WTC11 (cell line): ENCODE data around the gene TCOF1. TPM values are rescaled to one million over a fixed set of nuclear protein-coding genes. Genes with fewer than 3 reads are reported as not detected.

Source experiments
- ATAC-seq: fragments of 200-7000 bp; cut with Tn5 transposase; 2 replicates; pipeline ENCODE4 v1.10.0; 2021; ENCODE audit warnings: mild to moderate bottlenecking, moderate library complexity
- CTCF ChIA-PET: fragments of 300-600 bp; sonication (Branson Sonifier 250); formaldehyde crosslinking; loops from one replicate; lab custom pipeline; 2021; ENCODE audit warnings: antibody characterized with exemption; lab: Charles Lee
- POLR2A ChIA-PET: fragments of 350-600 bp; sonication (Branson Sonifier 250); formaldehyde crosslinking; loops from one replicate; lab custom pipeline; 2021; ENCODE audit warnings: antibody characterized with exemption; lab: Charles Lee
- DNase-seq: peaks from one replicate; pipeline ENCODE4 v3.0.0; 2021; ENCODE audit warnings: low spot score
- H3K27ac Mint-ChIP-seq: 2 replicates; pipeline ENCODE4 v1.8.0; 2021; ENCODE audit warnings: mixed read lengths
- H3K27me3 Mint-ChIP-seq: 2 replicates; pipeline ENCODE4 v1.8.0; 2021; ENCODE audit warnings: low read depth, mild to moderate bottlenecking, moderate library complexity, mixed read lengths
- H3K36me3 Mint-ChIP-seq: 2 replicates; pipeline ENCODE4 v1.8.0; 2021; ENCODE audit warnings: mixed read lengths
- H3K4me1 Mint-ChIP-seq: 2 replicates; pipeline ENCODE4 v1.8.0; 2022; ENCODE audit warnings: mixed read lengths
- H3K4me3 Mint-ChIP-seq: 2 replicates; pipeline ENCODE4 v1.8.0; 2021; ENCODE audit warnings: mild to moderate bottlenecking, moderate library complexity, mixed read lengths
- H3K9me3 Mint-ChIP-seq: 2 replicates; pipeline ENCODE4 v1.8.0; 2021; ENCODE audit warnings: mixed read lengths
- ATF2 ChIP-seq: sonication (generic); formaldehyde crosslinking; IDR thresholded peaks from 2 replicates; pipeline ENCODE4 v1.8.1; 2022; ENCODE audit warnings: low read depth, missing genetic modification reagents, borderline replicate concordance
- ATF3 ChIP-seq: sonication (generic); formaldehyde crosslinking; conservative IDR thresholded peaks from 2 replicates; pipeline ENCODE4 v1.8.1; 2022; ENCODE audit warnings: mild to moderate bottlenecking, missing genetic modification reagents
- ATF6 ChIP-seq: sonication (generic); formaldehyde crosslinking; IDR thresholded peaks from 2 replicates; pipeline ENCODE4 v1.8.1; 2023; ENCODE audit warnings: mild to moderate bottlenecking, missing genetic modification reagents
- CBFB ChIP-seq: sonication (generic); formaldehyde crosslinking; IDR thresholded peaks from 2 replicates; pipeline ENCODE4 v1.8.1; 2022; ENCODE audit warnings: mild to moderate bottlenecking, low read depth, missing genetic modification reagents
- E2F5 ChIP-seq: sonication (generic); formaldehyde crosslinking; IDR thresholded peaks from 2 replicates; pipeline ENCODE4 v1.8.1; 2022; ENCODE audit warnings: mild to moderate bottlenecking, moderate library complexity, missing genetic modification reagents
- ELF4 ChIP-seq: sonication (generic); formaldehyde crosslinking; IDR thresholded peaks from 2 replicates; pipeline ENCODE4 v1.8.1; 2022; ENCODE audit warnings: low read depth, mild to moderate bottlenecking, moderate library complexity, missing genetic modification reagents
- IRF2 ChIP-seq: sonication (generic); formaldehyde crosslinking; IDR thresholded peaks from 2 replicates; pipeline ENCODE4 v1.8.0; 2022; ENCODE audit warnings: low read depth, missing genetic modification reagents, borderline replicate concordance
- MLX ChIP-seq: sonication (generic); formaldehyde crosslinking; IDR thresholded peaks from 2 replicates; pipeline ENCODE4 v1.8.1; 2023; ENCODE audit warnings: mild to moderate bottlenecking, missing genetic modification reagents, moderate library complexity
- NR2C2 ChIP-seq: sonication (generic); formaldehyde crosslinking; IDR thresholded peaks from 2 replicates; pipeline ENCODE4 v1.8.0; 2022; ENCODE audit warnings: mild to moderate bottlenecking, missing genetic modification reagents
- SOX15 ChIP-seq: fragments of 250-450 bp; sonication (Bioruptor Pico); IDR thresholded peaks from 2 replicates; pipeline ENCODE4 v1.9.0; 2021; ENCODE audit warnings: mild to moderate bottlenecking
- SP1 ChIP-seq: sonication (generic); formaldehyde crosslinking; conservative IDR thresholded peaks from 2 replicates; pipeline ENCODE4 v1.8.1; 2022; ENCODE audit warnings: missing genetic modification reagents
- TCF7 ChIP-seq: sonication (generic); formaldehyde crosslinking; IDR thresholded peaks from 2 replicates; pipeline ENCODE4 v1.8.0; 2022; ENCODE audit warnings: mild to moderate bottlenecking, low read depth, missing genetic modification reagents, moderate library complexity
- TP53 ChIP-seq: sonication (generic); formaldehyde crosslinking; IDR thresholded peaks from 2 replicates; pipeline ENCODE4 v1.8.1; 2023; ENCODE audit warnings: mild to moderate bottlenecking, missing genetic modification reagents
- USF1 ChIP-seq: sonication (generic); formaldehyde crosslinking; IDR thresholded peaks from 2 replicates; pipeline ENCODE4 v1.8.0; 2022; ENCODE audit warnings: mild to moderate bottlenecking, missing genetic modification reagents
- ZBTB43 ChIP-seq: sonication (generic); formaldehyde crosslinking; IDR thresholded peaks from 2 replicates; pipeline ENCODE4 v1.8.1; 2023; ENCODE audit warnings: mild to moderate bottlenecking, missing genetic modification reagents
- ZNF121 ChIP-seq: sonication (generic); formaldehyde crosslinking; IDR thresholded peaks from 2 replicates; pipeline ENCODE4 v1.8.0; 2023; ENCODE audit warnings: missing genetic modification reagents
- ZNF281 ChIP-seq: sonication (generic); formaldehyde crosslinking; IDR thresholded peaks from 2 replicates; pipeline ENCODE4 v1.8.0; 2023; ENCODE audit warnings: mild to moderate bottlenecking, missing genetic modification reagents
- ZNF396 ChIP-seq: fragments of 250-450 bp; sonication (Bioruptor Pico); IDR thresholded peaks from 2 replicates; pipeline ENCODE4 v1.8.0; 2021; ENCODE audit warnings: mild to moderate bottlenecking, moderate library complexity, borderline replicate concordance
- ZNF423 ChIP-seq: fragments of 250-450 bp; sonication (Bioruptor Pico); IDR thresholded peaks from 2 replicates; pipeline ENCODE4 v2.1.2; 2022; ENCODE audit warnings: mild to moderate bottlenecking, moderate library complexity
- ZNF512 ChIP-seq: sonication (generic); formaldehyde crosslinking; IDR thresholded peaks from 2 replicates; pipeline ENCODE4 v1.8.1; 2022; ENCODE audit warnings: missing genetic modification reagents, borderline replicate concordance
- ZNF532 ChIP-seq: fragments of 250-450 bp; sonication (Bioruptor Pico); IDR thresholded peaks from 2 replicates; pipeline ENCODE4 v1.9.0; 2021; ENCODE audit warnings: mild to moderate bottlenecking, borderline replicate concordance
- total RNA-seq: library from RNA; stranded (reverse); gene quantifications from 3 replicates; pipeline ENCODE4 v1.2.3, GENCODE V29; 2021

The TCOF1 gene
- total RNA-seq, 1 experiment from 2014 or later = 174 TPM

- no peak for TF ChIP-seq ZNF512
- no peak for TF ChIP-seq SOX15 (CRISPR knock-in tag)
- no peak for TF ChIP-seq ZNF281
- TF ChIP-seq USF1 (CRISPR knock-in tag) = no peak
- TF ChIP-seq IRF2 (CRISPR knock-in tag) = no peak
- TF ChIP-seq TP53 (CRISPR knock-in tag) = no peak
- no peak for TF ChIP-seq ATF6 (CRISPR knock-in tag)
- no peak for TF ChIP-seq ZNF423
- no peak for TF ChIP-seq ELF4
- TF ChIP-seq ZNF121 (CRISPR knock-in tag) = no peak
Measured at GRCh38 chr5:150368526-150368925, 11.0 kb downstream of the TCOF1 start (continued).

GRCh38 chr5:150372639-150373038 lies 15.1 kb downstream of the TCOF1 start:
- no peaks in the 10 kb centered on the region for H3K27me3 Mint-ChIP-seq
- ATAC-seq = no peak
- no peak overlapping the region for H3K27ac Mint-ChIP-seq
- POLR2A ChIA-PET = no interaction called here
- H3K4me1 Mint-ChIP-seq = no peaks in the 10 kb centered on the region
- CTCF ChIA-PET = interaction anchor here (1.1 kb wide), 1 partner anchor 26 kb away, joined by 3 read pairs; no protein-coding TSS in a partner anchor
- H3K36me3 Mint-ChIP-seq = peaks cover 80% of the 10 kb centered on the region
- DNase-seq = no peak
- H3K9me3 Mint-ChIP-seq = no peaks in the 10 kb centered on the region
- no peak overlapping the region for H3K4me3 Mint-ChIP-seq
- TF ChIP-seq MLX (no peak), TCF7 (CRISPR knock-in tag) (no peak), ZNF396 (CRISPR knock-in tag) (no peak), SP1 (CRISPR knock-in tag) (no peak), NR2C2 (CRISPR knock-in tag) (no peak), ZBTB43 (CRISPR knock-in tag) (no peak), ATF2 (CRISPR knock-in tag) (no peak), ZNF532 (CRISPR knock-in tag) (no peak), ATF3 (CRISPR knock-in tag) (no peak), CBFB (no peak), E2F5 (CRISPR knock-in tag) (no peak)
